Measurements from ENCODE around the gene MYBPC1.

- TF ChIP-seq PATZ1 (tag by site-specific recombination; IDR thresholded peaks at IDR 0.05), result no peak
- TF ChIP-seq ZNF146 (tag by site-specific recombination; IDR thresholded peaks at IDR 0.05), result no peak
- no peak for TF ChIP-seq ZSCAN30 (tag by site-specific recombination; IDR thresholded peaks at IDR 0.05)
- TF ChIP-seq ZBTB1 (tag by site-specific recombination; IDR thresholded peaks at IDR 0.05), result no peak
- no peak for TF ChIP-seq ZNF174 (tag by site-specific recombination; IDR thresholded peaks at IDR 0.05)
- no peak for TF ChIP-seq ZNF843 (tag by site-specific recombination; IDR thresholded peaks at IDR 0.05)
Measured at GRCh38 chr12:101722392-101722791, 127.6 kb downstream of the MYBPC1 start.

All from HEK293 (cell line).